Measurements from ENCODE around the gene RTL10.

Gene RTL10

DNA sequence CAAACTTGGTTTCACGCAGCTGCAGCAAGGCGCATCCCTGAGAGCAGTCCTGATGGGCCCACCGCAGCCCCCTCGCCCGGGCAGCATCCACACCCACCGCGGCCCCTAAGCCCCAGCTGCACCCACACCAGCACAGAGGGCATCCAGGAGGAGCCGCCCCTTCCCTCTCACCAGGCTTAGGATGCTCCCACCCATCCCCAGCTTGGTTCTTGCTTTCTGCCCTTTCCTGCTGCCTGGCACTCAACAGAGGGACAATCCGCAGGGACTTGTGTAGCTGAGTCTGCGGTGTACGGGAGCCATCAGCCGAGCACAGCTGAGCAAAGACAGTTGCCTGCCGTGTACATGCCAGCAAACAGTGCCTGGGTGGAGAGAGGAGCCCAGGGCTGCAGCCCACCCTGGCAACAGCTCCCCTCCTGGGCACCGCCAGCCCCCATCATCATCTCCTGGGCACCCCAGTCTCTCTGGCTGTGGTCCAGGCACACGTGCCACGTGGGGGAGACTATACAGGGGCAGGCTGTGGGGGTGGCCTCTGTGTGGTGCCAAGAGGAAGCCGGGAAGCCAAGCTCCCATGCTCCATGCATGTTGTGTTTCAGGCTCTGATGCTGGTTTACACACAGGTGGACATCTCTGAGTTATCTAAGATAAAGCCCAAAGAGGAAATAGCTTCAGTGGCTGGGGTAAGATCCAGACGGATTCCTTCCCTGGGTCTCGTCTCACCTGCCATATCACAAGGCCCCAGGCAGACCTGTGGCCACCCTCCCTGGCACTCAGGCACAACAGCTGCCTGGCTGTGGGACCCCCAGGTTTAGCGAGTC is 36.0 kb upstream of the RTL10 start:
- H3K27ac ChIP-seq, result peak overlapping the region; percentile 100
- POLR2A ChIA-PET (ENCODE audit: low non-redundant PET), result no interaction called here
- CTCF ChIA-PET, result interaction anchor here (0.8 to 2.2 kb wide), 2 partner anchors 19 to 25 kb away, joined by 3 to 7 read pairs; no protein-coding TSS in a partner anchor
- DNase-seq (ENCODE audit: low spot score), result no peak
- TF ChIP-seq, protein P1, sequence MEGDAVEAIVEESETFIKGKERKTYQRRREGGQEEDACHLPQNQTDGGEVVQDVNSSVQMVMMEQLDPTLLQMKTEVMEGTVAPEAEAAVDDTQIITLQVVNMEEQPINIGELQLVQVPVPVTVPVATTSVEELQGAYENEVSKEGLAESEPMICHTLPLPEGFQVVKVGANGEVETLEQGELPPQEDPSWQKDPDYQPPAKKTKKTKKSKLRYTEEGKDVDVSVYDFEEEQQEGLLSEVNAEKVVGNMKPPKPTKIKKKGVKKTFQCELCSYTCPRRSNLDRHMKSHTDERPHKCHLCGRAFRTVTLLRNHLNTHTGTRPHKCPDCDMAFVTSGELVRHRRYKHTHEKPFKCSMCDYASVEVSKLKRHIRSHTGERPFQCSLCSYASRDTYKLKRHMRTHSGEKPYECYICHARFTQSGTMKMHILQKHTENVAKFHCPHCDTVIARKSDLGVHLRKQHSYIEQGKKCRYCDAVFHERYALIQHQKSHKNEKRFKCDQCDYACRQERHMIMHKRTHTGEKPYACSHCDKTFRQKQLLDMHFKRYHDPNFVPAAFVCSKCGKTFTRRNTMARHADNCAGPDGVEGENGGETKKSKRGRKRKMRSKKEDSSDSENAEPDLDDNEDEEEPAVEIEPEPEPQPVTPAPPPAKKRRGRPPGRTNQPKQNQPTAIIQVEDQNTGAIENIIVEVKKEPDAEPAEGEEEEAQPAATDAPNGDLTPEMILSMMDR (conservative IDR thresholded peaks at IDR 0.05; ENCODE audit: low read depth), result no peak

DNA sequence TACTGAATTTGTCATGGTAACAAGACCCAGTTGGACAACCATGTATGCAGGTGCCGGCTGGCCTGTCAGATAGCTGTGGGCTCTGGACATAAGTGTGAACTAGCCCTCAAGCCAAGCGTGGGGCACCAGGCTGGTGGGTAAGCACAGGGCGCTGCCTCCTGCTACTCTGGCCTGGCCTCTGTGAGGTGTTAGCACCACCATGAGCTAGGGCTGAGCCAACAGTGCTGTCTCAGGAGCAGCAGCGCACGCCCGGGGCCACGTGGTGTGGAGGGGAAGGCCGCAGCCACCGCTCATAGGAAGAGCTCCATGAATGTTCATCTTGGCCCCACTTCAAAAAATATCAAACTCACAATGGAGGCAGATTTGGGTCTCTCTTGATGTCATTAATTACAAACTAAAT is 35.3 kb upstream of the RTL10 start:
- POLR2A ChIA-PET (ENCODE audit: low non-redundant PET), result no interaction called here
- H3K27ac ChIP-seq, result peak overlapping the region; percentile 100
- CTCF ChIA-PET, result no interaction called here
- TF ChIP-seq, protein P1 (conservative IDR thresholded peaks at IDR 0.05; ENCODE audit: low read depth), result no peak
- no peak for DNase-seq (ENCODE audit: low spot score)

DNA sequence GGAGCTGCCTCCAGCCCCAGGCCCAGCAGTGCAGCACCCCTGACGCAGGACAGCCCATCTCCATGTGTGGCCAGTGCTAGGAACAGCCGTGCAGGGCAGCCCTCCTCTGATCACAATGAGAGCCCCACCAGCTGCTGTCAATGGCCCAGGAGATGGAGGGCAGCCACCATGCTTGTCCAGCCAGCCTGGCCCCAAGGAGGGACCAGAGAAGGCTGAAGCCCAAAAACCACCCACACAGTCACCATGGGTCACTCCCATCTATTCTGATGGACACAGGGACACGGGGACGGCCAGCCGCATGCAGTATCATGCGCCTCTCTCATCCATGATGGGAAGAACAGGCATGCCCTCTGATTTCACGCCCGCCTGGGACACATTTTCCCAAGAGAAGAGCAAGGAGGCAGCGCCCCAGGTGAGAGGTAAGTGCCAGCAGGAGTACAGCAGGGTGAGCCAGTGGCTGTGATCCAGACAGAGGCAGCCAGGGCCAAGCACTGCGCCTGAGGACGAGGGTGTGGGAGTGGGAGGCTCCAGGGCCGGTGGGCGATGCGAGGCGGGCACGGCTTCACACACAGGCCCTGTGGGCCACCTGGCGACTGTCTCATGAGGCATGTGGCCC is 33.6 kb upstream of the RTL10 start:
- no peak for DNase-seq (ENCODE audit: low spot score)
- CTCF ChIA-PET, result interaction anchor here (0.7 kb wide), 1 partner anchor 597 kb away, joined by 3 read pairs; the partner anchor contains the start of gene CLTCL1
- peak overlapping the region; percentile 99 for H3K27ac ChIP-seq
- TF ChIP-seq, protein P1 (conservative IDR thresholded peaks at IDR 0.05; ENCODE audit: low read depth), result no peak
- POLR2A ChIA-PET (ENCODE audit: low non-redundant PET), result interaction anchor here (0.6 kb wide), 1 partner anchor 33 kb away, joined by 7 read pairs; no protein-coding TSS in a partner anchor

DNA sequence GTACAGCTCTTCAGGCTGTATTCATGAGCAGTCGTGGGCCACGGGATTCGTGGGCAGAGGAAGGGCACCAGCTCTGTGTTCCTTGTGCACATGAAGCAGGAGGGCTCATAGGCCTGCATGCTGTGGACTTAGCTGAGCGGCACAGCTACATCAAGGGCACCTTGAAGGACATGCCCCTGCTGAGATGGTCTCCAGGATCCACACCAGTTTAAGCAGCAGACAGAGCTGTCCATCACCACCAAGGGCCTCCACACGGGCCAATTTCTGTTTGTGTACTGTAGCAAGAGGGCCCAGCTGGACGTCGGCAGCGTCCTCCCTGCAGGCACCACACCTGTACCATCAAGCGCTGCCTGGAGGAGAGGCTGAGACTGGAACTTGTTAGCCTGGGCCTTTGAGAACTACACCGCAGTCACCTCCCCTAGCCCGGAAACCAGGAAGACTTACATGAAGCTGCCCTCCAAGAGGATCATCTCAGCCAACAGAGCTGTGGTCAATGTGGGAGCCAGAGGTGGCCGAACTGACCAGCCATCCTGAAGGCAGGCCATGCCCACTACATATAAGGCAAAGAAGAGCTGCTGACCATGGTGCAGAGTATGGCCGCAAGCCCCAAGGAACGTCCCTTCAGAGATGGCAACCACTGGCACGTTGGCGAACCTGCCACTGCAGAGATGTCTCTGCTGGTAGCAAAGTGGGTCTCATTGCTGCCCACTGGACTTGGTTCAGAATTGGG is 32.7 kb upstream of the RTL10 start:
- H3K27ac ChIP-seq, result peak overlapping the region; percentile 99
- ChIA-PET CTCF (interaction anchor here (0.7 kb wide), 1 partner anchor 596 kb away, joined by 3 read pairs; the partner anchor contains the start of gene CLTCL1), POLR2A (ENCODE audit: low non-redundant PET) (no interaction called here)
- DNase-seq (ENCODE audit: low spot score), result no peak
- TF ChIP-seq, protein P1 (conservative IDR thresholded peaks at IDR 0.05; ENCODE audit: low read depth), result no peak

DNA sequence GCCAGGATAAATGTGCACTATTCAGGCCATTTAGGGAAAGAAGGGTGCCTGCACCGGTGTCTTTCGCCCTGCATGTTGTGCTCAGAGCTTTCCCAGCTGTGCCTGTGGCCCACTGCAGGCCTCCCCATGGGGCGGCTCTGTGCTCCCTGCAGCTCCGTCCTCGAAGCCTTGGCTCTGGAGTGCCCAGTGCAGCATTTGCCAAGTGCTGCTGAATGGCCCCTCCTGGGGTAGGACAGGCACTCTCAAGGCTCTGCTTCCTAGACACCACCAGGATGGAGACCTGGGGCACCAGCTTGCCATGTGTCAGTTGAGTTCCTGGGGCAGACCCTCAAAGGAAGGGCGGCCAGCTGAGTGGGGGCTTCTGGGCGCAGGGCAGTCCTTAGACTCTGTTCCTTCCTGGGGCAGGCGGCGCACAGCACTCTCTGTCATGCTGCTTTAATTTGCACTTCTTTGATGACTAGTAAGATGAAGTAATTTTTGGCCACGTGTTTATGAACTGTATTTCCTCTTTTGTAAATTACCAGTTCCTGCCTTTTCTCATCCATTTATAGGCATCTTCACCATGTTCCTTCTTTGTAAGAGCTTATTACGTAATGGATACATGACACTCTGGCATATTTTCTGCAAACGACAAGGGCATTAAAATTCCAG is 32.1 kb upstream of the RTL10 start:
- peak overlapping the region; percentile 99 for H3K27ac ChIP-seq
- TF ChIP-seq, protein P1 (conservative IDR thresholded peaks at IDR 0.05; ENCODE audit: low read depth), result no peak
- ChIA-PET POLR2A (ENCODE audit: low non-redundant PET) (no interaction called here), CTCF (no interaction called here)
- DNase-seq (ENCODE audit: low spot score), result peak; percentile 4
